K562 (cell line): ENCODE measurements around the gene ALDOB. TPM values are rescaled to one million over a fixed set of nuclear protein-coding genes. Genes with fewer than 3 reads are reported as not detected.

Experiments used
- ATAC-seq: fragments of 200-7000 bp; cut with Tn5 transposase; 3 replicates; pipeline ENCODE4 v1.9.1; 2020; ENCODE audit warnings: moderate library complexity
- BruUV-seq: library from RNA; stranded (reverse); fragments of 400-500 nt; replicated peaks from 2 replicates; lab custom pipeline; 2021; lab: Mats Ljungman, UMichigan
- CTCF ChIA-PET: fragments of 300-600 bp; formaldehyde crosslinking; extraction: SDS; loops from one replicate; lab custom pipeline; 2021; ENCODE audit warnings: low intra/inter-chr PET ratio; lab: Yijun Ruan, JAX
- POLR2A ChIA-PET: fragments of 300-600, 350-650 bp; sonication (Branson Sonifier 250); formaldehyde crosslinking; extraction: SDS; loops from one replicate; lab custom pipeline; 2021; ENCODE audit warnings: antibody characterized with exemption, inconsistent platforms; lab: Yijun Ruan, JAX
- DNase-seq, 4 experiments: peaks; one replicate each; pipeline versions ENCODE4 v3.0.0 to v3.0.0-alpha.2; 2011 to 2018; ENCODE audit warnings: low spot score in 3 of 4, mixed read lengths in 3 of 4; ENCODE audit errors: extremely low read depth in 1 of 4
- FAIRE-seq: peaks from 2 replicates; lab custom pipeline; 2011; peaks lifted over from hg19 to GRCh38; lab: Jason Lieb, UNC
- H2AFZ ChIP-seq: 2 replicates; pipeline ENCODE4 v1.6.0; 2011; ENCODE audit warnings: low read depth, low read length, control low read depth, inconsistent platforms
- H3K27ac ChIP-seq: fragments of 200-600 bp; 3 replicates; pipeline ENCODE4 v1.8.0; 2011; ENCODE audit warnings: low read depth, mild to moderate bottlenecking, control low read depth, inconsistent platforms, low read length, moderate library complexity, mixed read lengths; ENCODE audit errors: extremely low read depth
- H3K27me3 ChIP-seq, 2 experiments: fragments of 300-600 bp in 1 of 2; 2 replicates in 1 of 2; 3 replicates in 1 of 2; pipeline versions ENCODE4 v1.6.0 to v1.8.0; 2011; ENCODE audit warnings: inconsistent platforms in 2 of 2, low read length in 2 of 2, mild to moderate bottlenecking in 1 of 2, mixed read lengths in 1 of 2, moderate library complexity in 1 of 2; ENCODE audit not compliant: control insufficient read depth in 2 of 2, insufficient read depth in 2 of 2
- H3K36me3 ChIP-seq: fragments of 300-600 bp; 3 replicates; pipeline ENCODE4 v1.8.0; 2011; ENCODE audit warnings: mild to moderate bottlenecking, low read length, inconsistent platforms; ENCODE audit not compliant: control insufficient read depth, insufficient read depth
- H3K4me1 ChIP-seq, 2 experiments: fragments of 200-600 bp in 1 of 2; replicated peaks in 1 of 2; 2 replicates in 1 of 2; 3 replicates in 1 of 2; pipeline versions ENCODE4 v1.5.1 to v1.8.0; 2011; ENCODE audit warnings: inconsistent platforms in 2 of 2, low read length in 2 of 2, mild to moderate bottlenecking in 1 of 2, mixed read lengths in 1 of 2, moderate library complexity in 1 of 2; ENCODE audit not compliant: control insufficient read depth in 2 of 2, insufficient read depth in 2 of 2
- H3K4me2 ChIP-seq: 2 replicates; pipeline ENCODE4 v1.6.1; 2011; ENCODE audit warnings: low read length, control low read depth, inconsistent platforms, mixed read lengths; ENCODE audit not compliant: insufficient read depth
- H3K4me3 ChIP-seq: fragments of 200-600 bp; sonication (generic), shearing (Covaris generic); 2 replicates; pipeline ENCODE4 v1.5.1; 2016; ENCODE audit warnings: control low read depth, inconsistent platforms
- H3K79me2 ChIP-seq: fragments of 200-600 bp; 3 replicates; pipeline ENCODE4 v1.8.0; 2011; ENCODE audit warnings: low read length, inconsistent platforms; ENCODE audit not compliant: control insufficient read depth, insufficient read depth
- H3K9ac ChIP-seq, 2 experiments: 2 replicates each; pipeline versions ENCODE4 v1.6.0 to v1.6.1; 2011; ENCODE audit warnings: low read depth in 2 of 2, low read length in 2 of 2, control low read depth in 1 of 2, inconsistent platforms in 1 of 2, mild to moderate bottlenecking in 1 of 2, mixed read lengths in 1 of 2; ENCODE audit not compliant: insufficient read depth in 1 of 2
- H3K9me1 ChIP-seq: one replicate; pipeline ENCODE4 v1.6.0; 2011; ENCODE audit warnings: inconsistent platforms, mild to moderate bottlenecking, low read length, moderate library complexity; ENCODE audit not compliant: control insufficient read depth, insufficient read depth
- H3K9me3 ChIP-seq: replicated peaks from 2 replicates; pipeline ENCODE4 v1.5.1; 2011; ENCODE audit warnings: low read depth, low read length, inconsistent platforms; ENCODE audit not compliant: control insufficient read depth, insufficient read depth
- H4K20me1 ChIP-seq: replicated peaks from 2 replicates; pipeline ENCODE4 v1.6.1; 2011; ENCODE audit warnings: low read length, inconsistent platforms, mixed read lengths; ENCODE audit not compliant: control insufficient read depth, insufficient read depth
- RAD21 ChIP-seq, 2 experiments: fragments of 250-450 bp in 1 of 2; fragments of 450-650 bp in 1 of 2; sonication (Bioruptor Pico) in 1 of 2; formaldehyde crosslinking in 1 of 2; IDR thresholded peaks in 1 of 2; conservative IDR thresholded peaks in 1 of 2; 2 replicates each; pipeline versions ENCODE4 v1.4.0 to v1.8.0; 2020 to 2022; ENCODE audit warnings: mild to moderate bottlenecking in 2 of 2, moderate library complexity in 1 of 2
- WGBS: fragments of 100-300 bp; shearing (Covaris generic); methylation state at CpG from one replicate; pipeline ENCODE4 v1.1.6; 2016; ENCODE audit warnings: low coverage, mixed read lengths; ENCODE audit not compliant: insufficient coverage; ENCODE audit errors: missing lambda C conversion rate; 5-methylcytosine and 5-hydroxymethylcytosine counted together
- in situ Hi-C: fragments of 300-500 bp; cut with MboI; formaldehyde crosslinking; loops from 4 replicates; pipeline ENCODE4 v1.15.0; 2018; ENCODE audit warnings: inconsistent platforms, mixed read lengths
- intact Hi-C: fragments of 100-400 bp; cut with micrococcal nuclease; formaldehyde crosslinking; loops from 2 replicates; pipeline ENCODE4 v1.14.2; 2022
- polyA plus RNA-seq, 8 experiments: library from polyadenylated mRNA; depleted of rRNA in 4 of 8; stranded (reverse) in 5 of 8; unstranded in 3 of 8; fragments of >200 nt; fragmentation: Nextera tagmentation in 2 of 8; fragmentation: Illumina TruSeq in 1 of 8; extraction: Ambion mirVana in 2 of 8; extraction: Trizol in 1 of 8; gene quantifications; 2 replicates each; pipeline versions ENCODE4 v1.2.1 to v1.2.3, GENCODE V29; 2011 to 2014; ENCODE audit warnings: inconsistent platforms in 1 of 8, missing spikeins in 1 of 8
- total RNA-seq, 7 experiments: library from RNA; depleted of rRNA in 6 of 7; stranded (reverse); fragments of >200 nt in 6 of 7; fragmentation: Illumina TruSeq in 2 of 7; extraction: Trizol in 2 of 7; gene quantifications; 2 replicates each; pipeline versions ENCODE4 v1.2.1 to v1.2.3, GENCODE V29; 2011 to 2021; ENCODE audit warnings: low replicate concordance in 1 of 7
- TF ChIP-seq, protein P1 (sequence below): sonication (generic); formaldehyde crosslinking; IDR thresholded peaks from 2 replicates; pipeline ENCODE4 v1.8.1; 2022; ENCODE audit warnings: missing genetic modification reagents
- TF ChIP-seq, protein P2 (sequence below), 3 experiments: IDR thresholded peaks in 2 of 3; conservative IDR thresholded peaks in 1 of 3; 2 replicates each; pipeline ENCODE4 v1.5.1; 2011 to 2012; ENCODE audit warnings: low read length in 3 of 3, mild to moderate bottlenecking in 3 of 3, control low read depth in 2 of 3, improper control_type of control experiment in 1 of 3, inconsistent platforms in 1 of 3, low read depth in 1 of 3, mixed read lengths in 1 of 3, moderate library complexity in 1 of 3; ENCODE audit not compliant: insufficient read depth in 2 of 3

The ALDOB gene
- total and polyA plus RNA-seq, 9 of the 15 experiments (the other 6 are each of a cell fraction or from before 2014, with no cell fraction given) = 0.80 TPM; not detected in 8

DNA sequence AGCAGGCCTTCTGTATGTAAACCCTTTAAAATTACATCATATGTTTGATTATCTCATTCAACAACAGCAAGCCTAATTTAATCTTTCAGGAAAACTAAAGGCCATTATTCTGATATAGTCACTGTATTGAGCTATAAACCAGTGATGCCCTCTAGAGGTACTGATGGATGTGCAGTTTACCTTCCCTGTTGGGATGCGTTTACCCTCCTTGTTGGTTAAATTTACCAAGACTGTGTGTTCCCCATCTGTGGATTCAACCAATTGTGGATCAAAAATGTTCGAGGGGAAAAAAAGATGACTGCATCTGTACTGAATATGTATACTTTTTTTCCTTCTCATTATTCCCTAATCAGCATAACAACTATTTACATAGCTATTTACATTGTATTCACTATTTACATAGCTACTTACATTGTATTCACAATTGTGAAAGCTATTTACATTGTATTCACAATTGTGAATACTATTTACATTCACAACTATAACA lies 47.0 kb downstream of the ALDOB start:
- TF ChIP-seq, protein P1, sequence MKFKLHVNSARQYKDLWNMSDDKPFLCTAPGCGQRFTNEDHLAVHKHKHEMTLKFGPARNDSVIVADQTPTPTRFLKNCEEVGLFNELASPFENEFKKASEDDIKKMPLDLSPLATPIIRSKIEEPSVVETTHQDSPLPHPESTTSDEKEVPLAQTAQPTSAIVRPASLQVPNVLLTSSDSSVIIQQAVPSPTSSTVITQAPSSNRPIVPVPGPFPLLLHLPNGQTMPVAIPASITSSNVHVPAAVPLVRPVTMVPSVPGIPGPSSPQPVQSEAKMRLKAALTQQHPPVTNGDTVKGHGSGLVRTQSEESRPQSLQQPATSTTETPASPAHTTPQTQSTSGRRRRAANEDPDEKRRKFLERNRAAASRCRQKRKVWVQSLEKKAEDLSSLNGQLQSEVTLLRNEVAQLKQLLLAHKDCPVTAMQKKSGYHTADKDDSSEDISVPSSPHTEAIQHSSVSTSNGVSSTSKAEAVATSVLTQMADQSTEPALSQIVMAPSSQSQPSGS (CRISPR knock-in tag) = no peak
- TF ChIP-seq, protein P2, sequence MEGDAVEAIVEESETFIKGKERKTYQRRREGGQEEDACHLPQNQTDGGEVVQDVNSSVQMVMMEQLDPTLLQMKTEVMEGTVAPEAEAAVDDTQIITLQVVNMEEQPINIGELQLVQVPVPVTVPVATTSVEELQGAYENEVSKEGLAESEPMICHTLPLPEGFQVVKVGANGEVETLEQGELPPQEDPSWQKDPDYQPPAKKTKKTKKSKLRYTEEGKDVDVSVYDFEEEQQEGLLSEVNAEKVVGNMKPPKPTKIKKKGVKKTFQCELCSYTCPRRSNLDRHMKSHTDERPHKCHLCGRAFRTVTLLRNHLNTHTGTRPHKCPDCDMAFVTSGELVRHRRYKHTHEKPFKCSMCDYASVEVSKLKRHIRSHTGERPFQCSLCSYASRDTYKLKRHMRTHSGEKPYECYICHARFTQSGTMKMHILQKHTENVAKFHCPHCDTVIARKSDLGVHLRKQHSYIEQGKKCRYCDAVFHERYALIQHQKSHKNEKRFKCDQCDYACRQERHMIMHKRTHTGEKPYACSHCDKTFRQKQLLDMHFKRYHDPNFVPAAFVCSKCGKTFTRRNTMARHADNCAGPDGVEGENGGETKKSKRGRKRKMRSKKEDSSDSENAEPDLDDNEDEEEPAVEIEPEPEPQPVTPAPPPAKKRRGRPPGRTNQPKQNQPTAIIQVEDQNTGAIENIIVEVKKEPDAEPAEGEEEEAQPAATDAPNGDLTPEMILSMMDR (IDR thresholded peaks at IDR 0.05 in 2 of 3, conservative IDR thresholded peaks at IDR 0.05 in 1 of 3; ENCODE audit: insufficient read depth in 2 of 3, low read depth in 1 of 3, low read length in 3 of 3) = peak; percentile 30 to 54 (median 49)
- 0 out of 4 replicates have a peak, but pooled peaks of 1 of the 2 experiments have one; percentile 14 for TF ChIP-seq RAD21 (CRISPR knock-in tag; conservative IDR thresholded peaks at IDR 0.05 in 1 of 2, IDR thresholded peaks at IDR 0.05 in 1 of 2)
- TF ChIP-seq, all 486 proteins: peak for 2
- no peaks in the 10 kb centered on the region for H3K4me1 ChIP-seq
- H3K27me3 ChIP-seq = no peaks in the 10 kb centered on the region
- intact Hi-C loops (loop anchor here (1.0 to 2.0 kb wide), 2 partner anchors 72 to 162 kb away; no protein-coding TSS in a partner anchor), in situ Hi-C loops (no loop called here)
- no peaks in the 10 kb centered on the region for H3K9me1 ChIP-seq
- H3K79me2 ChIP-seq = peaks cover 35% of the 10 kb centered on the region
- WGBS = 67% methylated on average over 2 of the region's 2 CpGs
- H3K36me3 ChIP-seq = peaks cover 64% of the 10 kb centered on the region
- FAIRE-seq = peak; percentile 49
- ChIA-PET CTCF (interaction anchor here (0.6 to 1.0 kb wide), 2 partner anchors 77 to 687 kb away, joined by 3 read pairs; no protein-coding TSS in a partner anchor), POLR2A (interaction anchor here (1.5 to 2.8 kb wide), 2 partner anchors 8 to 10 kb away, joined by 4 to 13 read pairs; partner anchors contain the start of genes MRPL50 and ZNF189)
- peaks cover 12% of the 10 kb centered on the region for H3K9me3 ChIP-seq
- H3K27ac ChIP-seq = no peak overlapping the region
- ATAC-seq = peak; percentile 89
- no peak overlapping the region for H3K4me3 ChIP-seq
- no peak overlapping the region for H3K9ac ChIP-seq
- H3K4me2 ChIP-seq = no peak overlapping the region
- BruUV-seq = no TSS peak
- H4K20me1 ChIP-seq = no peaks in the 10 kb centered on the region
- no peak overlapping the region for H2AFZ ChIP-seq
- DNase-seq = no peak
